NCI-H510A (cell line): ENCODE measurements around the gene TENT4B.
"Not testable (repeated sequence)": the region's sequence is repeated elsewhere in the genome, so short reads cannot be mapped to it uniquely, and the experiment has no call there.

Source experiments
- DNase-seq: peaks from one replicate; lab custom pipeline; 2025; lab: John Stamatoyannopoulos, UW

TENT4B gene

GRCh38 chr16:50234771-50235556 lies 81.9 kb downstream of the TENT4B start:
- no peak for DNase-seq

GRCh38 chr16:50235581-50235980 lies 82.5 kb downstream of the TENT4B start:
- DNase-seq: no peak

- DNase-seq: no peak
Measured at GRCh38 chr16:50238314-50238713, 85.2 kb downstream of the TENT4B start.

GRCh38 chr16:50238868-50239301 lies 85.8 kb downstream of the TENT4B start:
- peak; percentile 25 for DNase-seq

- not testable (repeated sequence) for DNase-seq
Measured at GRCh38 chr16:50243024-50243423, 89.9 kb downstream of the TENT4B start.

- DNase-seq: no peak
Measured at GRCh38 chr16:50244140-50244503, 91.0 kb downstream of the TENT4B start.

GRCh38 chr16:50244504-50245416 lies 91.7 kb downstream of the TENT4B start:
- no peak for DNase-seq

GRCh38 chr16:50245417-50246298 lies 92.6 kb downstream of the TENT4B start:
- DNase-seq: peak; percentile 27

- DNase-seq: no peak
Measured at GRCh38 chr16:50246299-50247122, 93.4 kb downstream of the TENT4B start.

- no peak for DNase-seq
Measured at GRCh38 chr16:50247123-50247905, 94.2 kb downstream of the TENT4B start.

GRCh38 chr16:50247906-50248608 lies 95.0 kb downstream of the TENT4B start:
- no peak for DNase-seq

- DNase-seq: no peak
Measured at GRCh38 chr16:50248845-50249244, 95.7 kb downstream of the TENT4B start.

- no peak for DNase-seq
Measured at GRCh38 chr16:50251375-50252081, 98.4 kb downstream of the TENT4B start.

GRCh38 chr16:50252082-50252611 lies 99.0 kb downstream of the TENT4B start:
- no peak for DNase-seq

GRCh38 chr16:50252874-50253513 lies 99.9 kb downstream of the TENT4B start:
- no peak for DNase-seq

GRCh38 chr16:50253514-50253910 lies 100.4 kb downstream of the TENT4B start:
- no peak for DNase-seq

GRCh38 chr16:50254072-50254471 lies 101.0 kb downstream of the TENT4B start:
- no peak for DNase-seq

GRCh38 chr16:50255538-50255937 lies 102.4 kb downstream of the TENT4B start:
- no peak for DNase-seq
